Measurements from ENCODE around the gene SPIRE1.
"Not testable (repeated sequence)": the region's sequence is repeated elsewhere in the genome, so short reads cannot be mapped to it uniquely, and the experiment has no call there.

Gene SPIRE1

DNA sequence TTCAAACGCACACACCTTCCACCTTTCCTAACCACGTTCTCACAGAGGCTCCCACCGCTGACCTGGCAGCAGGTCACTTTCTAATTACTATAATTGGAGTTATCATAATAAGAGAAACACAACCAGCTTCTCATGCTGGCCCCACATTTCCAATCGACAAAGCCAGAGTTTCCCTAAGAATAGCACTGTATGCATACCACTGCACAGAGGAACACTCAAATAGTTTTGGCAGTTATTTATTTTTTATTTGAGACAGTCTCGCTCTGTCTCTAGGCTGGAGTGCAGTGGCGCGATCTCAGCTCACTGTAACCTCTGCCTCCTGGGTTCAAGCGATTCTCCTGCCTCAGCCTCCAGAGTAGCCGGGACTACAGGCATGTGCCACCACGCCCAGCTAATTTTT lies 176.0 kb downstream of the SPIRE1 start:
- DNase-seq: not testable (repeated sequence)

DNA sequence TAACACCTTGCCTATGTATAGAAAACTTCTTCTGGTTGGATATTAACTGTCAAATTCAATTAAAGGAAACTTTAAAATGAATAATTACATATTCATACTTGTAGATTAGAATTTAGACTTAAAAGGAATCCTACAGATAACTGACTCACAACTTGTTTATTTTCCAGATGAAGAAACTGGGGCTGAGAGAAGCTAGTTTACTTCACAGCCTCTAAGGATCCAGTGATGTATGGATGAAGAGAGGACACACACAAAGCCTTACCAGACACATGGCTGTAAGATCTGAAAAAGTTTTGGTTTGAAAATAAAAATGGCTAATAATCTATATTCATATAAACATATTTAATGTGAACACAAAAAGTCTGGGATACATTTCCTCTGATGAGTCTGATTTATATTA lies 177.9 kb downstream of the SPIRE1 start:
- no peak for DNase-seq

- DNase-seq: no peak
Observed at GRCh38 chr18:12479536-12479935, 178.4 kb downstream of the SPIRE1 start.

- DNase-seq: no peak
Observed at GRCh38 chr18:12478269-12479047, 179.4 kb downstream of the SPIRE1 start.

- DNase-seq: no peak
Observed at GRCh38 chr18:12477606-12478005, 180.3 kb downstream of the SPIRE1 start.

DNA sequence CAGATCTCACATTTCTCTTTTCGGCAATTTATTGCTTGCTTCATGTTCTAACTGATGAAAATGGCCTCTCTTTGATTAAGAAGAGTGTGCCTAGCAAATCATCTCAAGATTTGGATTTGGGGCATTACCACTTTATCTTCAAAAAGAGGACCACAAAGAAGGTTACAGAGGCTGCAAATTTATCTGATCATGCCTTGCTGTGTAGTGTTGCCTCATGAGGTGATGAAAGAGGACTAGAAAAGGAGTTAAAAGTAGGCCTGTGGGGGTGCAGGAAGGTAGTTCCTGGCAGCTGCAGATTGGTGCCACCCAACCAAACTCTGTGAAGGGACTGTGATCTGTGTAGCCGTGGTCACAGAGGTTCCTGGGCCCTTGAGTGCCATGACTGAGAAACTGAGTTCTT lies 181.0 kb downstream of the SPIRE1 start:
- DNase-seq: no peak

DNA sequence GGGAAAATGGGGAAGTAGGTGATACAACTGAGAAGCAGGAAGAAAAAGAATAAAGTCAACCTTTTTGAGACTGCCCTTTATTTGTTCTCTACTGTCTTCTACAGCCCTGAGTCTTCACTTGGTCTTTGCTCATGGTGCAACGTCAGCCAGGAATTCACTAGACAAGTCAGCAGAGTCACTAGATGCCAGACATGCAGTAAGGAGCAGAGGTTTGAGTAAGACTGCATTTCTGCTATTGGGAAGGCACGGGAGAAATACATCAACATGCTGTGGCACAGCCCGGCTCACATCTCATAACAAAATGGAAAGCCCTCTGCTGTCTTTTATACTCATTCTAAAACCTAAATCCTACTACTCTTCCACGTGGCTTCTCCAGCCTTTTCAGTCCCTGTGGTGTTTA lies 183.0 kb downstream of the SPIRE1 start:
- no peak for DNase-seq

- DNase-seq: no peak
Observed at GRCh38 chr18:12474146-12474545, 183.8 kb downstream of the SPIRE1 start.

GRCh38 chr18:12470382-12471075 lies 187.4 kb downstream of the SPIRE1 start:
- no peak for DNase-seq

GRCh38 chr18:12468445-12468844 lies 189.5 kb downstream of the SPIRE1 start:
- no peak for DNase-seq

DNA sequence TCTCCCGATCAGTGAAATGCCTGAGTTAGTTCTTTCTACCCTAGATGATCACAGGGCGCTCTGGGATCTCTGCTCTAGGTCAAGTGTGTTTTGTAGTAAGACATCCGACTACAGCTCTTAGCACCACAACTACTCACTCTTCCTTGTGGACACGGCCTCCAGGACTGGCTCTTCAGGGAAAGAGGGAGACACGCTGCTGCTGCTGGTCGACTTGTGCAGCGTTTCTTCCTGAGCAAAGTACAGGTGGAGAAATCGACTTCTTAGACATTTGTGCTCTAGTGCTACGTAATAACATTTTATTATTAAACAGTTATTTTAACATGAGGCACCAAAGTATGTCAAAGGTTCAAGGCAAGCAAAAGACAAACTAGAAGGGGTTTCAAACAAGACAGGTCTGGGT lies 193.2 kb downstream of the SPIRE1 start:
- no peak for DNase-seq

DNA sequence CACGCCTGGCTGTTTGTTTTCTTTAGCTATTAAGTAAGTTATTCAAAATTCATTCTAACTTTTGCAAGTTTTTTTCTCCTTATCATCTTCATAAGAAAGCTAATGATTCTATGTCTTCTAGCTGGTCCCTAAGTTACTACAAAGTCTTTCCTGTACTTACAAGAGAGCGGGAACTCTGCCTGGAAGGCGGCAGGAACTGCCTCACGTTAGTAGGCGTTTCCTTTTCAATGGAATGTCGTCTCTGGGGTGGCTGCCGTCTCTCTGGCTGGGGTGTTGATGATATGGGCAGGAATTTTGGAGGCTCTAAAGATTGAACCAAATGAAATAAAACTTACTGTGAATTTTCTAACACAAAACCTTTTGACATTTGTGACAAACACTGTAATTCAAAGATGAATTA lies 194.7 kb downstream of the SPIRE1 start:
- no peak for DNase-seq

- DNase-seq: no peak
Observed at GRCh38 chr18:12462242-12462641, 195.7 kb downstream of the SPIRE1 start.

- DNase-seq: no peak
Observed at GRCh38 chr18:12461326-12461725, 196.6 kb downstream of the SPIRE1 start.

DNA sequence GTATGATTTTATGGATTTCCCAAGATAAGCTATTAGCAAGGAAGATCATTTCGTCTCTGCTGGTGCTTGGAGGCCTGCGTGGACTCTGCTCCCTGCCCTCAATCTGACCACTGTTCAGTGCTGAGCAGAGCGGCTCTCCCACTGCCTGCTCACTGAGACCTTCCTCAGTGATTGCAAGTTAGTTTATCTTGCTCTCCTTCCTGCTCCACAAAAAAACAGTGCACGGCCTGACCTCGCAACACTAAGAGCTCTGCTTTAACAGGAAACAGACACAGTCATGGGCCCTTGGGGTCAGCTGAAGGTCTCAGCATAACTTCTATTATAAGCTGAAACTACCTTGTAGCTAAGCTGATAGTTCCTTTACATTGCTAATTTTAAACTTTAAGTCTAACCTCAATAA lies 197.0 kb downstream of the SPIRE1 start:
- no peak for DNase-seq

DNA sequence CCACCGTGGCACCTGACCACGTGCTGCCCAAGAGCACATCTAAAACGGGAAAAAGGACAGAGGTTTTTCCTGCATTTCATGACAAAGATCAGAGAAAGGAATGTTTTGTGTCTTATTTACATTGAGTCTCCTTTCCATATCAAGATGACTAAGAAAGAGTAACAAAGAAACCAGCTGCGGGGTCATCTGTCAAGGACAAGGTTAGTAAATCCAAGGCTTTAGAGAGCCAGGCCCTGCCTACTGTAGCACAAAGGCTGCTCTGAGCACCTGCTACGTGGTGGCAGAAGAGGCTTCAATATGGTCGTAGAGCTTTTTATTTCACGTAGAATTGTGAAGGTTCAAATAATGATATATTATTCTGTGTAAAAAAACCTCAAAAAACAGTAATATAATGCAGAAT lies 199.1 kb downstream of the SPIRE1 start:
- DNase-seq: no peak

DNA sequence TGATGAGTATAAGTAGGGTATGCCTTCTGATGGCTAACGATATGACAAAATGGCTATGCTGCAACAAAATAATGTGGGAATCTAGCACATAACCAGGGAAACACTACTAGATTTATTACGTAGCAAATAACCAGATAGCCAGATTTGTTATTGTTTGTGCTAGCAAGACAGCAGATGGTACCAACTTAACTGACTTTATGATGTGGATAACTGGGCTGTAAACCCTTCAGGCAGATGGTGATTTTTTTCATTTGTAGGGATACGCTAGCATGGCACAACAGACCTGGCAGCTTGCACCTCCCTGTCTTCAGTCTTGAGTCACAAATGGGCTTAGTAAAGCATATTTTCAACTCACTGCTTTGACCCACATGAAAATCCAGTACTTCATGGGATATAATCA lies 201.5 kb downstream of the SPIRE1 start:
- no peak for DNase-seq

- no peak for DNase-seq
Observed at GRCh38 chr18:12455496-12455895, 202.4 kb downstream of the SPIRE1 start.

GRCh38 chr18:12452784-12453183 lies 205.1 kb downstream of the SPIRE1 start:
- no peak for DNase-seq

- DNase-seq: no peak
Observed at GRCh38 chr18:12451428-12451827, 206.5 kb downstream of the SPIRE1 start.

GRCh38 chr18:12449051-12449785 lies 208.7 kb downstream of the SPIRE1 start:
- no peak for DNase-seq

DNA sequence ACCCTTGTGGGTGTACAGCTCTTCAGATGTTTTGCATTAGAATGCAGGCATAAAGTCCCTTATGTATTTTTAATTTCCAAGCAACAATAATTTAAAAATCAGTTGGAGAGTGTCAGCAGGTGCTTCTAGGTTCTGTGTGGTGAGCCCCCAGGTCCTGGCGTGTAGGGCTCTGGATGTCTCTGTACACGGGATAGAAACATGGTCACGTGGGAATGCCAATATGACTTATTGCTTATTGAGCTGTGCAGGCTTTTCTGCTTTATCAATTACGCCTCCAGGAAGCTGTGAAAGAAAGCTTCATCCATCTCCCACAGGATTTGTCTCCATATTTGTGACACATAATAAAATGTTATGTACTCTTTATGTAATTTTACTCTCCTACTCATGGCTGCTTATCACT lies 212.4 kb downstream of the SPIRE1 start:
- no peak for DNase-seq

GRCh38 chr18:12443551-12443950 lies 214.4 kb downstream of the SPIRE1 start:
- DNase-seq: no peak

DNA sequence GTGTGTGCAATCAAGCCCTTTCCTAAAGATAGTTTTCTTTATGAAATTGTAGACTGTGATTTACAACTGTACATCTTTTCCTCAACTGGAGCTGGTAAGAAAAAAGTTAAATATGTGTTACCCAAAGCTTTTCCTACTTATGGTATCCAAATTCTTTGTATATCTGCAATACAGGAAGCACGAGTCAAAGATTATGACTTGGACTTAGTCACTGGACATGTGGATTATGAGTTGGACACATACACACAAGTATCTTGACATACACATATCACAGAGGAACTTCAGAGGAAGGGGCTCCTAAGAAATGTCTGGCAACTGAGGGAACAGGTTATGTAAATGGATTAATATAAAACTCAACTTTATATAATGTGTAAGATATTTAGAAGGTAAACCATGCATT lies 215.0 kb downstream of the SPIRE1 start:
- DNase-seq: no peak
